ENCODE data around the gene ARIH2.

Gene ARIH2

GRCh38 chr3:48974076-48974864 is 55.6 kb downstream of the ARIH2 start:
- no peak for DNase-seq (ENCODE audit: low read depth)

GRCh38 chr3:48979451-48979850 is 60.8 kb downstream of the ARIH2 start:
- no peak for DNase-seq (ENCODE audit: low read depth)

- no peak for DNase-seq (ENCODE audit: low read depth)
Measured at GRCh38 chr3:48980295-48980694, 61.7 kb downstream of the ARIH2 start.

- no peak for DNase-seq (ENCODE audit: low read depth)
Measured at GRCh38 chr3:48982016-48982415, 63.4 kb downstream of the ARIH2 start.

GRCh38 chr3:48982686-48983085 is 64.0 kb downstream of the ARIH2 start:
- DNase-seq (ENCODE audit: low read depth) = no peak

DNA sequence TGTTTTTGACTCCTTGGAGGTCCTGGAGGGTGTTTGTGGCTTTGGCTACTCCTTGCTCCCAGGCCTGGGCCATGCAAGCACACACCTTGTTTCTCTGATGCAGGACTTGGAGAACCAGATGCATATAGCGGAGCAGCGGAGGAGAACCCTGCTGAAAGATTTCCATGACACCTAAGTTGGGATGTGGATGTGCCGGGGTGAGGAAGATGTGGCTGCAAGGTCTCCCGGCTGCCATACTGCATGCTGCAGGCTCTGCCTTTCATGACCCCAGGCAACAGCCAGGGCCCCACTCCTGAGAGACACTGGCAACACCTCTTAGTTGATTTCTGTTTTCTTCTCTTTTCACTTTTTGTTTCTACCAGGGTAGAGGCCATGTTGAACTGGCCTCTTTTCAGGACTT is 64.5 kb downstream of the ARIH2 start:
- DNase-seq (ENCODE audit: low read depth) = no peak

GRCh38 chr3:48984663-48985062 is 66.0 kb downstream of the ARIH2 start:
- DNase-seq (ENCODE audit: low read depth) = no peak

GRCh38 chr3:48985831-48986376 is 67.3 kb downstream of the ARIH2 start:
- no peak for DNase-seq (ENCODE audit: low read depth)

- DNase-seq (ENCODE audit: low read depth) = no peak
Measured at GRCh38 chr3:48989126-48989795, 70.6 kb downstream of the ARIH2 start.

DNA sequence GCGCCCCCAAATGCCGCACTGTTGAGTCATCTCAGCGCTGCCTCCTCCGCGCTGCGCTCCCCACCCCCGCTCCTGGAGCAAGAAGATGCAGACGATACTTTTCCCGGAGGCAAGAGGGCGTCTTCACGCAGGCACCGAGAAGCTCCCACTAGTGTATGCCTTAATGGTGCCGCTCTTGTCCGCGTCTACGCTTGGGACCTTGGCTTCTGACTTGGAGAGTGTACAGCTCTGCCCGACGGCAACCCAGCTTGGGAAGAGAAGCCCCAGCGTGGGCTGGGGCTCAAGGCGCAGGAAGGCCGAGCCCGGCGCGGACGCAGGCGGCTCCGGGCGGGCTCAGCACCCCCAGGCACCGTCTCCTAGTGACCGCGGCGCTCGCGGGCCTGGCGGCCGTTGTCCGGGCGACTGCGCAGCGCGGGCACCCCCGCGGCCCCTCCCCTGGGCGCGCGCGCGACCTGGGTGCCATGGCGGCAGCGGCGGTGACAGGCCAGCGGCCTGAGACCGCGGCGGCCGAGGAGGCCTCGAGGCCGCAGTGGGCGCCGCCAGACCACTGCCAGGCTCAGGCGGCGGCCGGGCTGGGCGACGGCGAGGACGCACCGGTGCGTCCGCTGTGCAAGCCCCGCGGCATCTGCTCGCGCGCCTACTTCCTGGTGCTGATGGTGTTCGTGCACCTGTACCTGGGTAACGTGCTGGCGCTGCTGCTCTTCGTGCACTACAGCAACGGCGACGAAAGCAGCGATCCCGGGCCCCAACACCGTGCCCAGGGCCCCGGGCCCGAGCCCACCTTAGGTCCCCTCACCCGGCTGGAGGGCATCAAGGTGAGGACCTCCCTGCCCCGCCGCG is 71.4 kb downstream of the ARIH2 start, which contains the start of gene P4HTM:
TSS of gene P4HTM (plus strand) at position 446 of the 840 bp plus-strand sequence. CDS start at position 462, 16 bp downstream.
- DNase-seq (ENCODE audit: low read depth) = peak; percentile 69

GRCh38 chr3:48990636-48991469 is 72.2 kb downstream of the ARIH2 start:
- DNase-seq (ENCODE audit: low read depth) = no peak

DNA sequence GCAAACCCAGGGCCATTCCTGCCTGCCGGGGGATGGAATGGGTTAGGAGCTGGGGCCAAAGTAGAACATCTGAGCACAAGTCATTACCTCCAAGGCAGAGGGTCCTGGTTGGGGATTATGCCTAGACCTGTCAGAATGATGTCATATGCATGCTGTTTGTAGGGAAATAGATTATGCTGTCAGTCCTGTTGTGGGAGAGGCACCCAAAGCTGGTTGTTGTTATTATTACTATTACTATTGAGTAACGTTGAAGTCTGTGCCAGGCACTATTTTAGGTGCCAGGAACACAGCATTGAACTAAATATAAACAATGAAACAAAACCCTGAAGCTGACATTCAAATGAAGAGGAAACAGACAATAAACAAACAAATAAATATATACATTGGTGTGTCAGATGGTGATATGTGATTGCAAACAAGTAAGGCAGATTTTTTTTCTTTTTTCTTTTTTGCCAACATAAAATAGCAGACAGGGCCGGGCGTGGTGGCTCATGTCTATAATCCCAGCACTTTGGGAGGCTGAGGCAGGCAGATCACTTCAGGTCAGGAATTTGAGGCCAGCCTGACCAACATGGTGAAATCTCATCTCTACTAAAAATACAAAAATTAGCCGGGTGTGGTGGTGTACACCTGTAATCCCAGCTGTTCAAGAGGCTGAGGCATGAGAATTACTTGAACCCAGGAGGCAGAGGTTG is 73.4 kb downstream of the ARIH2 start:
- DNase-seq (ENCODE audit: low read depth) = no peak

GRCh38 chr3:48993834-48994233 is 75.2 kb downstream of the ARIH2 start:
- DNase-seq (ENCODE audit: low read depth) = no peak

GRCh38 chr3:48996640-48997039 is 78.0 kb downstream of the ARIH2 start:
- DNase-seq (ENCODE audit: low read depth) = no peak

GRCh38 chr3:48997102-48997635 is 78.5 kb downstream of the ARIH2 start:
- no peak for DNase-seq (ENCODE audit: low read depth)

DNA sequence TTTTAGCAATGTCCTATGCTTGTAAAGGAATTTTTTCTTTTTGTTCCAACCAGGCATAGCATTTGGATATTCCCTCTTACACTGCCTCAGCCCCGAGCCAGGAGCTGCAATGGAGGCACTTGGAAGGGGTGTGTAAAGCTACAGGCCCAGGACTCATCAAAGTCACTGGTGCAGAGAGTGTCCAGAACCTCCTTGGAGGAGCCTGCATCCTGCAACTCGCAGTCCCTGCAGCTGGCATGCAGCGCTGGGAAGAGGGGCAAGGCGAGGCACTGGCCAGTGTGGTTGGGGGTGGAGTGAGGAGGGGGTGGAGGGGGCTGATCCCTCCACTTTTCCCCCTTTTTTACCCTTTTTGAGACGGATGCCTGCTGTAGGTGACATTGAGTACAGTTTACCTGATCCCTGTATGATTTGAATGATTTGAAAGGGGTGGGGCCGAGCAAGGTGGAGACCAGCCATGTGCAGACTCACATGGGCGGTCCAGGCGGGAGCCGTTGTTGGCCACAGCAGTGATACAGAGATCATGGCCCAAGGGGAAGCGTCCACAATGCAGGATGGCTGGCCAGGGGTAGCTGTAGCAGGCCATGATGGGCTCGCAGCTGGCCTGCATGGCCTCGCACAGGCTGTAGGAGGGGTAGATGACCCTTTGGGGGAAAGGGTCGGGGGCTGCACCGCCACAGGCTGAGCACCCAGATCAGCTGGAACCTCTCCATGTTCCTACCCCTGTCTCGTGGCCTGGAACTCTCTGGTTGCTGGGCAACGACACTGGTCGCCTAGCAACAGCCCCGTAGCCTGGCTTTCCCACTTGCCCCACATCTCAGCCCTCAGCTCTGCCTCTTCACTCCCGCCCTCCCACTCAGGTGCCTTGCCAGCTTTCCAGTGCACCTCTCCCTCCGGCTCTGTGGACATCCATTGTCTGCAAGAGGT is 79.3 kb downstream of the ARIH2 start:
- DNase-seq (ENCODE audit: low read depth) = no peak

GRCh38 chr3:48999085-48999858 is 80.6 kb downstream of the ARIH2 start:
- DNase-seq (ENCODE audit: low read depth) = no peak

DNA sequence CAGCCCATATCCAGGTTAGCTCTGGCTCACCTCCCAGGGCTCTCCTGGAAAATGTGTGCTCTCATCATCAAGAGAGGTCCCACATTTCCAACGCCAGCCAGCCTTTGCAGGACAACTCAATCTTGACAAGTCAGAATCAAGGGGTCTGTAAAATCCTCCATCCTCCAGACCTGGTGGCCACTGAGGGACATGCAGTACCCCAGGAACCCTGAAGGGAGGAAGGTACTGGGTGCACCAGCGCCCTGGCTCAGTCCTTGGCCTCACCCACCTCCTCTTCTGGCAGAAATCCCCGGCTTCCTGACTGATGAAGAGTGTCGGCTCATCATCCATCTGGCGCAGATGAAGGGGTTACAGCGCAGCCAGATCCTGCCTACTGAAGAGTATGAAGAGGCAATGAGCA is 82.5 kb downstream of the ARIH2 start:
- no peak for DNase-seq (ENCODE audit: low read depth)

Data from activated T-cell treated with anti-CD3 and anti-CD28 coated beads for 1 hour (primary cell).